Vagina (tissue), 2 donors: ENCODE results near the gene JCAD. TPM values are rescaled to one million over a fixed set of nuclear protein-coding genes. Genes with fewer than 3 reads are reported as not detected.
A peak's percentile ranks its signal among the peaks of the same experiment; 100 is the strongest.
"Not testable (repeated sequence)": the region's sequence is repeated elsewhere in the genome, so short reads cannot be mapped to it uniquely, and the experiment has no call there.

Experiments
- DNase-seq, 2 donors: peaks; one replicate each; pipeline ENCODE4 v3.0.0-alpha.2; 2017; ENCODE audit errors: extremely low spot score in 2 of 2
- H3K27ac ChIP-seq: fragments of 200-600 bp; sonication (generic); one replicate; pipeline ENCODE4 v1.5.1; 2019
- H3K27me3 ChIP-seq: fragments of 200-600 bp; sonication (generic); one replicate; pipeline ENCODE4 v1.5.1; 2019
- H3K36me3 ChIP-seq, 2 donors: fragments of 200-600 bp; sonication (generic); one replicate each; pipeline ENCODE4 v1.5.1; 2017 to 2019
- H3K4me1 ChIP-seq: fragments of 200-600 bp; sonication (generic); one replicate; pipeline ENCODE4 v1.5.1; 2019
- H3K4me3 ChIP-seq, 2 donors: fragments of 200-600 bp; sonication (generic); 1 replicate in 1 of 2; 2 replicates in 1 of 2; pipeline ENCODE4 v1.5.1; 2016 to 2019
- H3K9me3 ChIP-seq: fragments of 200-600 bp; sonication (generic); one replicate; pipeline ENCODE4 v1.5.1; 2019
- CTCF ChIP-seq, 3 experiments: fragments of 450-650 bp in 2 of 3; fragments of 200-600 bp in 1 of 3; sonication (generic) in 1 of 3; IDR thresholded peaks; one replicate each; pipeline ENCODE4 v1.5.1; 2017 to 2019; ENCODE audit warnings: antibody characterized with exemption in 3 of 3, mild to moderate bottlenecking in 2 of 3, moderate library complexity in 2 of 3
- POLR2A ChIP-seq, 2 donors: fragments of 450-650 bp; IDR thresholded peaks; one replicate each; pipeline ENCODE4 v1.6.1; 2017; ENCODE audit warnings: antibody characterized with exemption in 2 of 2, mild to moderate bottlenecking in 2 of 2, moderate library complexity in 2 of 2
- POLR2AphosphoS5 ChIP-seq, 2 donors: sonication (generic); formaldehyde crosslinking; IDR thresholded peaks; one replicate each; pipeline ENCODE4 v1.9.0; 2017; ENCODE audit warnings: antibody characterized with exemption in 2 of 2, mild to moderate bottlenecking in 2 of 2, low read depth in 1 of 2; ENCODE audit not compliant: insufficient read depth in 1 of 2
- intact Hi-C: fragments of 100-400 bp; cut with DNase I; formaldehyde crosslinking; loops from one replicate; pipeline ENCODE4 v1.15.1; 2023
- total RNA-seq: library from RNA; depleted of rRNA; stranded (reverse); fragments of >200 nt; gene quantifications from one replicate; pipeline ENCODE4 v1.2.3, GENCODE V29; 2016

JCAD gene
- total RNA-seq, 1 donor from 2014 or later, result 40.3 TPM

DNA sequence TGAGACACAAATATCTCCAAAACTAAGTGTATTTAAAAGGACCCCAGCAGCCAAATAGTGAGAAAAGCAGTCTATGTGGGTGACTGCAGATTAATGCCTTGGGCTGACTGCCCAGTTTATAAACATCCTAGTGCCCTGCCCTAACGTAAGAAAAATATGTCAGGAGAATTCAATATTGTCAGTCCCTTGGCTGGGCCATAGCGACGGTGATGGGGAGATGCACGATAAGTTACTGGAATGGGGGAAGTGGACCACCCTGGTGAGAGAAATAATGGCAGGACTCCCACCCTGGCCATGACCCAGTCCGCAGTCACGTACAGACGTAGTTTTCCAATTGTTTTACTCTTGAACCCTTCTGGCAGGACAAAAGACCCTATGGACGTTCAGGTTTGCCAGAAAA lies 48.0 kb downstream of the JCAD start:
- intact Hi-C loops, result no loop called here
- no peak overlapping the region for H3K27ac ChIP-seq
- no peaks in the 10 kb centered on the region for H3K27me3 ChIP-seq
- TF ChIP-seq POLR2AphosphoS5 (IDR thresholded peaks at IDR 0.05; ENCODE audit: insufficient read depth in 1 of 2, low read depth in 1 of 2), result no peak
- no peak for TF ChIP-seq POLR2A (IDR thresholded peaks at IDR 0.05)
- TF ChIP-seq CTCF (IDR thresholded peaks at IDR 0.05), result no peak
- no peak for DNase-seq
- no peaks in the 10 kb centered on the region for H3K36me3 ChIP-seq
- H3K9me3 ChIP-seq, result no peaks in the 10 kb centered on the region
- H3K4me1 ChIP-seq, result no peaks in the 10 kb centered on the region
- no peak overlapping the region for H3K4me3 ChIP-seq

DNA sequence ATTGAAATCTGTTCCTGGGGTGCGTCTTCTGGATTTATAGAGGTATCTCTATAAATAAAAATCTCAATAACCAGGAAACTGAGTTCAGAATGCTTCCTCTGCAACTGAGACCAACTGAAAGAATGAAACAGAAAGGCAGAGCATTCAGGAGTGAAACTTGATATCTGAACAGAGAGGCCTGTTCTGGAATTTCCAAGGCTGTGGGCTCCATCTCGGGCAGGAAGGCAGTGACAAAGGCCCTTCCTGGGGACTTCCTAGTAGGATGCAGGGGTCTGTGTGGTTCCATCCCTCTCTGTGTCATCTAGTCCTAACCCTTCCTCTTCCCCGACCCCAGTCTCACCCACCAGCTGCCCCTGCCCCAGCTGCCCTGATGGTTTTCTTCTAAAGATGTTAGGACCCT lies 52.0 kb downstream of the JCAD start:
- intact Hi-C loops, result no loop called here
- no peaks in the 10 kb centered on the region for H3K27me3 ChIP-seq
- no peak overlapping the region for H3K27ac ChIP-seq
- H3K4me3 ChIP-seq, result no peak overlapping the region
- H3K36me3 ChIP-seq, result no peaks in the 10 kb centered on the region
- H3K4me1 ChIP-seq, result no peaks in the 10 kb centered on the region
- DNase-seq, result no peak
- no peaks in the 10 kb centered on the region for H3K9me3 ChIP-seq
- TF ChIP-seq CTCF (IDR thresholded peaks at IDR 0.05) (no peak), POLR2AphosphoS5 (IDR thresholded peaks at IDR 0.05; ENCODE audit: insufficient read depth in 1 of 2, low read depth in 1 of 2) (no peak), POLR2A (IDR thresholded peaks at IDR 0.05) (no peak)

- no peak overlapping the region for H3K4me3 ChIP-seq
- no peak overlapping the region for H3K27ac ChIP-seq
- no peak for DNase-seq
- peaks cover 9% of the 10 kb centered on the region for H3K4me1 ChIP-seq
- no peaks in the 10 kb centered on the region for H3K36me3 ChIP-seq
- intact Hi-C loops, result no loop called here
- no peaks in the 10 kb centered on the region for H3K27me3 ChIP-seq
- TF ChIP-seq CTCF (IDR thresholded peaks at IDR 0.05), result no peak
- TF ChIP-seq POLR2AphosphoS5 (IDR thresholded peaks at IDR 0.05; ENCODE audit: insufficient read depth in 1 of 2, low read depth in 1 of 2), result no peak
- no peak for TF ChIP-seq POLR2A (IDR thresholded peaks at IDR 0.05)
- H3K9me3 ChIP-seq, result no peaks in the 10 kb centered on the region
These were observed 53.0 kb downstream of the JCAD start for GRCh38 chr10:30006410-30006809.

- H3K36me3 ChIP-seq, H3K4me3 ChIP-seq, H3K27me3 ChIP-seq, H3K27ac ChIP-seq, intact Hi-C loops, DNase-seq, H3K9me3 ChIP-seq: not testable (repeated sequence)
- peaks cover 18% of the 10 kb centered on the region for H3K4me1 ChIP-seq
These were observed 54.3 kb downstream of the JCAD start for GRCh38 chr10:30005116-30005515.

- Histone ChIP-seq H3K4me3 (no peak overlapping the region), H3K36me3 (no peaks in the 10 kb centered on the region), H3K27me3 (no peaks in the 10 kb centered on the region), H3K27ac (peak overlapping the region; percentile 3), H3K9me3 (no peaks in the 10 kb centered on the region), H3K4me1 (peaks cover 18% of the 10 kb centered on the region)
- TF ChIP-seq POLR2A (IDR thresholded peaks at IDR 0.05), result no peak
- peak; percentile 12 to 60 (median 53) for TF ChIP-seq CTCF (IDR thresholded peaks at IDR 0.05)
- intact Hi-C loops, result no loop called here
- DNase-seq, result no peak
These were observed 56.7 kb downstream of the JCAD start for GRCh38 chr10:30002426-30003266.
